ENCODE data around the gene OXSR1. TPM values are rescaled to one million over a fixed set of nuclear protein-coding genes. Genes with fewer than 3 reads are reported as not detected.

The OXSR1 gene
- total RNA-seq, 2 experiments from 2014 or later = 54.0 to 55.0 TPM

GRCh38 chr3:38268087-38268486, 102.8 kb downstream of the OXSR1 start:
- Mint-ChIP-seq H3K4me3 (no peak overlapping the region), H3K9me3 (peaks cover 1% of the 10 kb centered on the region), H3K27ac (no peak overlapping the region), H3K4me1 (peaks cover 18% of the 10 kb centered on the region), H3K27me3 (no peaks in the 10 kb centered on the region), H3K36me3 (peaks cover 5% of the 10 kb centered on the region)
- no peak for ATAC-seq (ENCODE audit: low read depth)
- no peak for DNase-seq
- POLR2A ChIA-PET = no interaction called here

- H3K4me1 Mint-ChIP-seq = peaks cover 15% of the 10 kb centered on the region
- H3K36me3 Mint-ChIP-seq = peaks cover 5% of the 10 kb centered on the region
- POLR2A ChIA-PET = no interaction called here
- H3K27ac Mint-ChIP-seq = no peak overlapping the region
- H3K27me3 Mint-ChIP-seq = no peaks in the 10 kb centered on the region
- H3K9me3 Mint-ChIP-seq = peaks cover 1% of the 10 kb centered on the region
- ATAC-seq (ENCODE audit: low read depth) (no peak), DNase-seq (no peak)
- no peak overlapping the region for H3K4me3 Mint-ChIP-seq
Observed at GRCh38 chr3:38268522-38268921, 103.2 kb downstream of the OXSR1 start.

GRCh38 chr3:38270606-38271005, 105.3 kb downstream of the OXSR1 start:
- peaks cover 1% of the 10 kb centered on the region for H3K9me3 Mint-ChIP-seq
- H3K4me3 Mint-ChIP-seq = no peak overlapping the region
- DNase-seq = no peak
- POLR2A ChIA-PET = no interaction called here
- peaks cover 12% of the 10 kb centered on the region for H3K4me1 Mint-ChIP-seq
- no peak for ATAC-seq (ENCODE audit: low read depth)
- H3K27me3 Mint-ChIP-seq = no peaks in the 10 kb centered on the region
- H3K36me3 Mint-ChIP-seq = peaks cover 5% of the 10 kb centered on the region
- no peak overlapping the region for H3K27ac Mint-ChIP-seq

- no peak overlapping the region for H3K27ac Mint-ChIP-seq
- no peak for ATAC-seq (ENCODE audit: low read depth)
- peaks cover 10% of the 10 kb centered on the region for H3K4me1 Mint-ChIP-seq
- peaks cover 1% of the 10 kb centered on the region for H3K9me3 Mint-ChIP-seq
- H3K4me3 Mint-ChIP-seq = no peak overlapping the region
- DNase-seq = no peak
- no peaks in the 10 kb centered on the region for H3K27me3 Mint-ChIP-seq
- POLR2A ChIA-PET = no interaction called here
- H3K36me3 Mint-ChIP-seq = peaks cover 5% of the 10 kb centered on the region
Observed at GRCh38 chr3:38271553-38271952, 106.2 kb downstream of the OXSR1 start.

- Mint-ChIP-seq H3K4me1 (no peaks in the 10 kb centered on the region), H3K27ac (no peak overlapping the region), H3K4me3 (no peak overlapping the region), H3K9me3 (peaks cover 1% of the 10 kb centered on the region), H3K27me3 (no peaks in the 10 kb centered on the region), H3K36me3 (peaks cover 3% of the 10 kb centered on the region)
- DNase-seq = no peak
- POLR2A ChIA-PET = no interaction called here
- no peak for ATAC-seq (ENCODE audit: low read depth)
Observed at GRCh38 chr3:38274864-38275649, 109.7 kb downstream of the OXSR1 start.

GRCh38 chr3:38275658-38276057, 110.3 kb downstream of the OXSR1 start:
- no peak overlapping the region for H3K4me3 Mint-ChIP-seq
- H3K27ac Mint-ChIP-seq = no peak overlapping the region
- DNase-seq (no peak), ATAC-seq (ENCODE audit: low read depth) (no peak)
- peaks cover 1% of the 10 kb centered on the region for H3K9me3 Mint-ChIP-seq
- no peaks in the 10 kb centered on the region for H3K4me1 Mint-ChIP-seq
- H3K36me3 Mint-ChIP-seq = peaks cover 3% of the 10 kb centered on the region
- no peaks in the 10 kb centered on the region for H3K27me3 Mint-ChIP-seq
- POLR2A ChIA-PET = no interaction called here

- H3K27ac Mint-ChIP-seq = no peak overlapping the region
- H3K36me3 Mint-ChIP-seq = no peaks in the 10 kb centered on the region
- no peaks in the 10 kb centered on the region for H3K27me3 Mint-ChIP-seq
- POLR2A ChIA-PET = no interaction called here
- H3K9me3 Mint-ChIP-seq = peaks cover 1% of the 10 kb centered on the region
- no peak overlapping the region for H3K4me3 Mint-ChIP-seq
- DNase-seq (no peak), ATAC-seq (ENCODE audit: low read depth) (no peak)
- H3K4me1 Mint-ChIP-seq = no peaks in the 10 kb centered on the region
Observed at GRCh38 chr3:38276081-38276916, 111.0 kb downstream of the OXSR1 start.

- H3K9me3 Mint-ChIP-seq = no peaks in the 10 kb centered on the region
- H3K27me3 Mint-ChIP-seq = no peaks in the 10 kb centered on the region
- no peak overlapping the region for H3K27ac Mint-ChIP-seq
- no peak for DNase-seq
- no peak overlapping the region for H3K4me3 Mint-ChIP-seq
- no peaks in the 10 kb centered on the region for H3K36me3 Mint-ChIP-seq
- no peaks in the 10 kb centered on the region for H3K4me1 Mint-ChIP-seq
- no peak for ATAC-seq (ENCODE audit: low read depth)
- POLR2A ChIA-PET = no interaction called here
Observed at GRCh38 chr3:38276917-38277630, 111.7 kb downstream of the OXSR1 start.

- Mint-ChIP-seq H3K27ac (no peak overlapping the region), H3K4me3 (no peak overlapping the region), H3K4me1 (no peaks in the 10 kb centered on the region), H3K9me3 (no peaks in the 10 kb centered on the region), H3K27me3 (no peaks in the 10 kb centered on the region), H3K36me3 (no peaks in the 10 kb centered on the region)
- POLR2A ChIA-PET = no interaction called here
- DNase-seq = no peak
- ATAC-seq (ENCODE audit: low read depth) = no peak
Observed at GRCh38 chr3:38278841-38279240, 113.5 kb downstream of the OXSR1 start.

GRCh38 chr3:38281895-38282686, 116.8 kb downstream of the OXSR1 start, which contains the start of gene SLC22A14:
TSS of gene SLC22A14 (plus strand) at chr3:38282294. CDS start at chr3:38306027, 23,733 bp downstream.
- DNase-seq = no peak
- Mint-ChIP-seq H3K9me3 (no peaks in the 10 kb centered on the region), H3K4me1 (no peaks in the 10 kb centered on the region), H3K36me3 (no peaks in the 10 kb centered on the region), H3K27ac (no peak within 1 kb of the TSS), H3K27me3 (no peaks in the 10 kb centered on the region), H3K4me3 (no peak within 1 kb of the TSS)
- no peak for ATAC-seq (ENCODE audit: low read depth)
- POLR2A ChIA-PET = no interaction called here

- H3K9me3 Mint-ChIP-seq = no peaks in the 10 kb centered on the region
- H3K4me1 Mint-ChIP-seq = no peaks in the 10 kb centered on the region
- H3K27ac Mint-ChIP-seq = no peak overlapping the region
- peaks cover 1% of the 10 kb centered on the region for H3K27me3 Mint-ChIP-seq
- no peaks in the 10 kb centered on the region for H3K36me3 Mint-ChIP-seq
- DNase-seq = no peak
- ATAC-seq (ENCODE audit: low read depth) = no peak
- POLR2A ChIA-PET = no interaction called here
- H3K4me3 Mint-ChIP-seq = no peak overlapping the region
Observed at GRCh38 chr3:38283810-38284755, 118.7 kb downstream of the OXSR1 start.

GRCh38 chr3:38284756-38285150, 119.4 kb downstream of the OXSR1 start:
- DNase-seq = no peak
- Mint-ChIP-seq H3K27me3 (peaks cover 5% of the 10 kb centered on the region), H3K4me3 (no peak overlapping the region), H3K27ac (no peak overlapping the region), H3K9me3 (no peaks in the 10 kb centered on the region), H3K4me1 (no peaks in the 10 kb centered on the region), H3K36me3 (no peaks in the 10 kb centered on the region)
- ATAC-seq (ENCODE audit: low read depth) = no peak
- POLR2A ChIA-PET = no interaction called here
